DND-41 (cell line): ENCODE measurements around the gene IFNA1.

ENCODE experiments used
- ATAC-seq: fragments of 200-7000 bp; cut with Tn5 transposase; 3 replicates; pipeline ENCODE4 v1.9.1; 2021; ENCODE audit warnings: low read depth; ENCODE audit not compliant: insufficient read depth
- DNase-seq: peaks from one replicate; pipeline ENCODE4 v3.0.0-alpha.2; 2020
- H2AFZ ChIP-seq: 2 replicates; pipeline ENCODE4 v1.6.0; 2012; ENCODE audit warnings: low read depth, low read length
- H3K27ac ChIP-seq: 2 replicates; pipeline ENCODE4 v1.5.1; 2012; ENCODE audit warnings: low read length, inconsistent platforms
- H3K27me3 ChIP-seq: fragments of 200-600 bp; sonication (generic); 2 replicates; pipeline ENCODE4 v1.6.0; 2012; ENCODE audit warnings: low read length, mild to moderate bottlenecking, inconsistent platforms; ENCODE audit not compliant: insufficient read depth, poor library complexity
- H3K36me3 ChIP-seq: 2 replicates; pipeline ENCODE4 v1.5.1; 2012; ENCODE audit warnings: low read length, inconsistent platforms; ENCODE audit not compliant: insufficient read depth
- H3K4me1 ChIP-seq: 2 replicates; pipeline ENCODE4 v1.5.1; 2012; ENCODE audit warnings: mild to moderate bottlenecking, low read length; ENCODE audit not compliant: insufficient read depth
- H3K4me2 ChIP-seq: 2 replicates; pipeline ENCODE4 v1.6.0; 2012; ENCODE audit warnings: mild to moderate bottlenecking, moderate library complexity, low read length, inconsistent platforms; ENCODE audit not compliant: insufficient read depth
- H3K4me3 ChIP-seq, 2 experiments: fragments of 200-600 bp in 1 of 2; shearing (Covaris generic) in 1 of 2; 2 replicates each; pipeline ENCODE4 v1.5.1; 2012 to 2016; ENCODE audit warnings: inconsistent platforms in 2 of 2, low read length in 2 of 2, mild to moderate bottlenecking in 2 of 2, low read depth in 1 of 2, moderate library complexity in 1 of 2
- H3K79me2 ChIP-seq: 2 replicates; pipeline ENCODE4 v1.6.0; 2012; ENCODE audit warnings: low read length, inconsistent platforms; ENCODE audit not compliant: insufficient read depth
- H3K9ac ChIP-seq: 2 replicates; pipeline ENCODE4 v1.6.0; 2012; ENCODE audit warnings: low read depth, mild to moderate bottlenecking, inconsistent platforms, low read length, moderate library complexity
- H3K9me3 ChIP-seq: 2 replicates; pipeline ENCODE4 v1.5.1; 2012; ENCODE audit warnings: low read length, moderate library complexity, mild to moderate bottlenecking, inconsistent platforms; ENCODE audit not compliant: insufficient read depth, severe bottlenecking
- H4K20me1 ChIP-seq: 2 replicates; pipeline ENCODE4 v1.6.0; 2012; ENCODE audit warnings: low read length; ENCODE audit not compliant: insufficient read depth
- EZH2 ChIP-seq: IDR thresholded peaks from 3 replicates; pipeline ENCODE4 v1.6.1; 2012; ENCODE audit warnings: borderline replicate concordance, low read depth, mild to moderate bottlenecking, moderate library complexity, low read length, inconsistent platforms; ENCODE audit not compliant: severe bottlenecking
- TF ChIP-seq, protein P1 (sequence below): IDR thresholded peaks from 2 replicates; pipeline ENCODE4 v1.5.1; 2012; ENCODE audit warnings: borderline replicate concordance, low read length, moderate library complexity, mild to moderate bottlenecking; ENCODE audit not compliant: poor library complexity, severe bottlenecking; ENCODE audit errors: extremely low read depth

The IFNA1 gene

DNA sequence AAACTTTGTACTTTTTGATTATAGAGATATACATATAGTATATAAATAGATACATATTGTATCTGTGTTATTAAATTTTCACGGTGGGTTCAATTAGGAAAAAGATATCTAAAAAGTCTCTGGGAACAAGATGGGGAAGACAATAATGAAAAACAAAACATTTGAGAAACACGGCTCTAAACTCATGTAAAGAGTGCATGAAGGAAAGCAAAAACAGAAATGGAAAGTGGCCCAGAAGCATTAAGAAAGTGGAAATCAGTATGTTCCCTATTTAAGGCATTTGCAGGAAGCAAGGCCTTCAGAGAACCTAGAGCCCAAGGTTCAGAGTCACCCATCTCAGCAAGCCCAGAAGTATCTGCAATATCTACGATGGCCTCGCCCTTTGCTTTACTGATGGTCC, at the start of gene IFNA1:
Gene IFNA1, plus strand, starts transcription at position 301 of the 400 bp plus-strand sequence. Its CDS starts 69 bp downstream, at position 370.
- Histone ChIP-seq H3K27ac (no peak within 1 kb of the TSS), H3K4me3 (no peak within 1 kb of the TSS), H3K4me2 (no peak within 1 kb of the TSS), H4K20me1 (no peaks in the 10 kb centered on the region), H3K27me3 (no peaks in the 10 kb centered on the region), H2AFZ (no peak within 1 kb of the TSS), H3K9me3 (no peaks in the 10 kb centered on the region), H3K79me2 (no peaks in the 10 kb centered on the region), H3K4me1 (0 out of 2 replicates have a peak, but pooled peaks cover 8% of the 10 kb centered on the region), H3K36me3 (no peaks in the 10 kb centered on the region), H3K9ac (no peak within 1 kb of the TSS)
- no peak for TF ChIP-seq EZH2
- DNase-seq (no peak), ATAC-seq (no peak)

DNA sequence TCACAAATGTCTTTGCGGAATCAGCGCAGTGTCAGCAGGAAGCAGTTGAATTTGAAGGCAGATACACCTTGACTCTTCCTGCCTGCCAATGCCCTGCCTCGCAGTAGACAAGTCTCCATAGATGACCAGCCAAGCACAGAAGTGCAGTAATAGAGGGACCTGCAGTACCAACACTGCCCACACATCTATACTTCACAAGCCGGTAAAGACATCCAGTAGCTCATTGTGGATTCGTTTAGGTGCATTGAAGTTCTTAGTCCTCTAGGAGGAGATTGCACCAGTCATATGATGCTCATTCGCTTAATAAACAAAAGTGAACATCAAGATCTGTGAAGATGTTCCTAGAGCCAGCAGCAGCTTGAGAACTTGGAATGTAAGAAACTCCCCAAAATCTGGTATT, 48.0 kb upstream of the IFNA1 start:
- H3K9ac ChIP-seq, result no peak overlapping the region
- no peaks in the 10 kb centered on the region for H3K79me2 ChIP-seq
- H3K4me1 ChIP-seq, result peaks cover 9% of the 10 kb centered on the region
- H3K9me3 ChIP-seq, result no peaks in the 10 kb centered on the region
- TF ChIP-seq, protein P1, sequence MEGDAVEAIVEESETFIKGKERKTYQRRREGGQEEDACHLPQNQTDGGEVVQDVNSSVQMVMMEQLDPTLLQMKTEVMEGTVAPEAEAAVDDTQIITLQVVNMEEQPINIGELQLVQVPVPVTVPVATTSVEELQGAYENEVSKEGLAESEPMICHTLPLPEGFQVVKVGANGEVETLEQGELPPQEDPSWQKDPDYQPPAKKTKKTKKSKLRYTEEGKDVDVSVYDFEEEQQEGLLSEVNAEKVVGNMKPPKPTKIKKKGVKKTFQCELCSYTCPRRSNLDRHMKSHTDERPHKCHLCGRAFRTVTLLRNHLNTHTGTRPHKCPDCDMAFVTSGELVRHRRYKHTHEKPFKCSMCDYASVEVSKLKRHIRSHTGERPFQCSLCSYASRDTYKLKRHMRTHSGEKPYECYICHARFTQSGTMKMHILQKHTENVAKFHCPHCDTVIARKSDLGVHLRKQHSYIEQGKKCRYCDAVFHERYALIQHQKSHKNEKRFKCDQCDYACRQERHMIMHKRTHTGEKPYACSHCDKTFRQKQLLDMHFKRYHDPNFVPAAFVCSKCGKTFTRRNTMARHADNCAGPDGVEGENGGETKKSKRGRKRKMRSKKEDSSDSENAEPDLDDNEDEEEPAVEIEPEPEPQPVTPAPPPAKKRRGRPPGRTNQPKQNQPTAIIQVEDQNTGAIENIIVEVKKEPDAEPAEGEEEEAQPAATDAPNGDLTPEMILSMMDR, result peak; percentile 37
- TF ChIP-seq EZH2, result no peak
- H3K4me2 ChIP-seq, result no peak overlapping the region
- peaks cover 42% of the 10 kb centered on the region for H3K27me3 ChIP-seq
- no peak overlapping the region for H2AFZ ChIP-seq
- no peaks in the 10 kb centered on the region for H4K20me1 ChIP-seq
- no peak overlapping the region for H3K27ac ChIP-seq
- no peak for DNase-seq
- no peaks in the 10 kb centered on the region for H3K36me3 ChIP-seq
- ATAC-seq, result peak; percentile 67; the same call in 2 of the 3 replicates
- H3K4me3 ChIP-seq, result no peak overlapping the region

- no peaks in the 10 kb centered on the region for H3K9me3 ChIP-seq
- peaks cover 9% of the 10 kb centered on the region for H3K4me1 ChIP-seq
- H4K20me1 ChIP-seq, result no peaks in the 10 kb centered on the region
- peak overlapping the region; percentile 35 for H3K9ac ChIP-seq
- peak overlapping the region in 1 of 2 experiments; percentile 54; a peak in 2 of 4 replicates for H3K4me3 ChIP-seq
- H3K4me2 ChIP-seq, result peak overlapping the region; percentile 80
- TF ChIP-seq EZH2, result peak; percentile 65
- TF ChIP-seq, protein P1, result peak; percentile 86
- H3K27me3 ChIP-seq, result peaks cover 43% of the 10 kb centered on the region
- no peak overlapping the region for H3K27ac ChIP-seq
- ATAC-seq, result peak; percentile 92
- H2AFZ ChIP-seq, result peak overlapping the region; percentile 69
- DNase-seq, result peak; percentile 52
- no peaks in the 10 kb centered on the region for H3K36me3 ChIP-seq
- H3K79me2 ChIP-seq, result no peaks in the 10 kb centered on the region
Observed at GRCh38 chr9:21395778-21396717, 44.2 kb upstream of the IFNA1 start.

DNA sequence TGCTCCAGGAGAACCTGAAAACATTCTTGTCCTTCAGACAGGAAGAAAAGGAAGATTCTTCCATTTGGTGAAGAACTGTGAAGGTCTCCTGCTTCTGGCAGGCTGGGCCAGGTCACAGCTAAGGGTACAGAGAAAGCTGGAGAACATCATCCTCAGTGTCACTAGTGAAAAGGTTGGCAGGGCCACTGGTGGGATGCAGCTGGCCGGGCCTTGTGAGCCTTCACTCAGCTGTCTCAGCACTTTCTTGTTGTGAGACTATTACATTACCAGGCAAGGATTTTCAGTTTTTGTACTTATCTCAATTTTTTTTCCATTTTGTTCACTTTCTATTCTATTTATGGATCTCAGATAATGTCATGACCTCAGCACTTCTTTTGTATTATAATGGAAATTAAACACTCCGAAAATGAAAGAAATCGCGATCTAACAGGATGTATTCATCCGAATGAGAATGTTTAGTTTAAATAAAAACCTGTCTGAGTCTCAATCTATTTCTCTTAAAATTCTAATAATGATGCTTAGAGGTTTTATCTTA, 41.2 kb upstream of the IFNA1 start:
- H3K27ac ChIP-seq, result no peak overlapping the region
- DNase-seq, result no peak
- H2AFZ ChIP-seq, result no peak overlapping the region
- no peak for ATAC-seq
- peaks cover 9% of the 10 kb centered on the region for H3K4me1 ChIP-seq
- H3K27me3 ChIP-seq, result peaks cover 33% of the 10 kb centered on the region
- H3K9me3 ChIP-seq, result no peaks in the 10 kb centered on the region
- H3K36me3 ChIP-seq, result no peaks in the 10 kb centered on the region
- no peaks in the 10 kb centered on the region for H4K20me1 ChIP-seq
- no peak overlapping the region for H3K9ac ChIP-seq
- no peaks in the 10 kb centered on the region for H3K79me2 ChIP-seq
- no peak for TF ChIP-seq EZH2
- TF ChIP-seq, protein P1, result no peak
- no peak overlapping the region for H3K4me3 ChIP-seq
- H3K4me2 ChIP-seq, result no peak overlapping the region
